Spleen (tissue), 11 donors: ENCODE measurements around the gene NAPEPLD. TPM values are rescaled to one million over a fixed set of nuclear protein-coding genes. Genes with fewer than 3 reads are reported as not detected.

Experiments
- DNase-seq: peaks from one replicate; pipeline ENCODE4 v3.0.0-alpha.2; 2020
- H3K27ac ChIP-seq, 8 donors: fragments of 200-600 bp; sonication (generic) in 7 of 8; 1 replicate in 4 of 8; 2 replicates in 4 of 8; pipeline versions ENCODE4 v1.5.0 to v1.8.0; 2016 to 2021; ENCODE audit warnings: inconsistent platforms in 4 of 8, mild to moderate bottlenecking in 4 of 8, moderate library complexity in 1 of 8
- H3K27me3 ChIP-seq, 7 donors: fragments of 200-600 bp; sonication (generic) in 6 of 7; replicated peaks in 1 of 7; 1 replicate in 4 of 7; 2 replicates in 3 of 7; pipeline versions ENCODE4 v1.5.0 to v1.8.0; 2016 to 2021; ENCODE audit warnings: inconsistent platforms in 3 of 7, mild to moderate bottlenecking in 1 of 7
- H3K36me3 ChIP-seq, 6 donors: fragments of 200-600 bp; sonication (generic) in 5 of 6; 1 replicate in 4 of 6; 2 replicates in 2 of 6; pipeline versions ENCODE4 v1.5.0 to v1.8.0; 2016 to 2021; ENCODE audit warnings: inconsistent platforms in 2 of 6
- H3K4me1 ChIP-seq, 6 donors: fragments of 200-600 bp; sonication (generic) in 5 of 6; 1 replicate in 3 of 6; 2 replicates in 3 of 6; pipeline versions ENCODE4 v1.5.0 to v1.8.0; 2016 to 2021; ENCODE audit warnings: inconsistent platforms in 3 of 6
- H3K4me3 ChIP-seq, 8 donors: fragments of 200-600 bp; sonication (generic) in 7 of 8; 1 replicate in 4 of 8; 2 replicates in 4 of 8; pipeline versions ENCODE4 v1.5.0 to v1.8.0; 2016 to 2021; ENCODE audit warnings: inconsistent platforms in 4 of 8, mild to moderate bottlenecking in 4 of 8, moderate library complexity in 2 of 8
- H3K9me3 ChIP-seq, 8 donors: fragments of 200-600 bp; sonication (generic) in 7 of 8; 1 replicate in 4 of 8; 2 replicates in 4 of 8; pipeline versions ENCODE4 v1.5.0 to v1.8.0; 2016 to 2021; ENCODE audit warnings: inconsistent platforms in 4 of 8
- POLR2A ChIP-seq, 3 donors: fragments of 450-650 bp; IDR thresholded peaks; one replicate each; pipeline ENCODE4 v1.5.1; 2017; ENCODE audit warnings: antibody characterized with exemption in 3 of 3, mild to moderate bottlenecking in 1 of 3
- POLR2AphosphoS5 ChIP-seq, 3 donors: sonication (generic); formaldehyde crosslinking; IDR thresholded peaks; one replicate each; pipeline ENCODE4 v1.5.1; 2017; ENCODE audit warnings: antibody characterized with exemption in 3 of 3
- WGBS, 5 donors: extraction: QIAGEN DNeasy Blood & Tissue Kit in 3 of 5; methylation state at CpG; one replicate each; pipeline versions ENCODE4 v1.1.5 to v1.1.7; 2013 to 2018; 5-methylcytosine and 5-hydroxymethylcytosine counted together
- intact Hi-C: fragments of 100-400 bp; cut with DNase I; formaldehyde crosslinking; loops from one replicate; pipeline ENCODE4 v1.15.0; 2023; ENCODE audit warnings: low total_unique reads
- polyA plus RNA-seq, 3 donors: library from polyadenylated mRNA; stranded (reverse); fragments of 200-250 nt; gene quantifications; one replicate each; pipeline ENCODE4 v1.2.1, GENCODE V29; 2013
- total RNA-seq, 7 donors: library from RNA; depleted of rRNA in 3 of 7; stranded (reverse); fragments of >200 nt in 3 of 7; fragmentation: NEBNext Ultra II Directional in 4 of 7; extraction: Animal tissue kit (Norgen Biotek cat#: 25700) in 4 of 7; gene quantifications; one replicate each; pipeline versions ENCODE4 v1.1.0 to v1.2.1, GENCODE V29; 2016 to 2021
- TF ChIP-seq, protein P1 (sequence below), 11 experiments: fragments of 200-600 bp in 7 of 11; fragments of 450-650 bp in 4 of 11; sonication (generic) in 4 of 11; IDR thresholded peaks in 8 of 11; conservative IDR thresholded peaks in 3 of 11; 1 replicate in 7 of 11; 2 replicates in 4 of 11; pipeline versions ENCODE4 v1.4.0 to v1.8.0; 2016 to 2021; ENCODE audit warnings: antibody characterized with exemption in 11 of 11, inconsistent platforms in 4 of 11, mild to moderate bottlenecking in 1 of 11
- donor health status: healthy with polysubstance abuse.
- donor health status: DM: no; HTN: no; CAD: no; lungs with moderate emphysema.
- donor health status: DM: no; HTN: no; CAD: no.
- donor health status: Bipolar disorder and iron deficiency.
- donor health status: healthy.
- donor health status: DM: no; HTN: no; CAD: no.
- donor health status: DM: yes; HTN: yes; CAD: no.

NAPEPLD gene
- total and polyA plus RNA-seq, 10 donors, result 3.5 to 40.4 (median 24.2) TPM

DNA sequence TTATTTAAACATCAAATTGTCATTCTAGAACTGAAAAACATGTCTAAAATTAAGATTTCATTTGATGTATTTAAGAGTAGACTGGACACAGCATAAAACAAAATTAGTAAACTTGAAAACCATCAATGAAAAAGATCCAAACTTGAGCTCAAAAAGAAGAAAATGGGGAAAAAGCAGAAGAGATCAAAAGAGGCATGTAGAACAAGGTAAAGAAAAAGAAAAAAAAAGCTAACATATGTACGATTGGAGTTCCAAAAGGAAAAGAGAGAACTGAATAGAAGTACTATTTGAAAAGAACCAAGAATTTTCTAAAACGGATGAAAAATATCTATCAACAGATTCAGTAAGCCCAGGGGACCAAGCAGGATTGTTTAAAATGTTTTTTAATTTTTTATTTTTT, 77.9 kb downstream of the NAPEPLD start:
- no peak for TF ChIP-seq POLR2AphosphoS5 (IDR thresholded peaks at IDR 0.05)
- TF ChIP-seq POLR2A (IDR thresholded peaks at IDR 0.05), result no peak
- TF ChIP-seq, protein P1, sequence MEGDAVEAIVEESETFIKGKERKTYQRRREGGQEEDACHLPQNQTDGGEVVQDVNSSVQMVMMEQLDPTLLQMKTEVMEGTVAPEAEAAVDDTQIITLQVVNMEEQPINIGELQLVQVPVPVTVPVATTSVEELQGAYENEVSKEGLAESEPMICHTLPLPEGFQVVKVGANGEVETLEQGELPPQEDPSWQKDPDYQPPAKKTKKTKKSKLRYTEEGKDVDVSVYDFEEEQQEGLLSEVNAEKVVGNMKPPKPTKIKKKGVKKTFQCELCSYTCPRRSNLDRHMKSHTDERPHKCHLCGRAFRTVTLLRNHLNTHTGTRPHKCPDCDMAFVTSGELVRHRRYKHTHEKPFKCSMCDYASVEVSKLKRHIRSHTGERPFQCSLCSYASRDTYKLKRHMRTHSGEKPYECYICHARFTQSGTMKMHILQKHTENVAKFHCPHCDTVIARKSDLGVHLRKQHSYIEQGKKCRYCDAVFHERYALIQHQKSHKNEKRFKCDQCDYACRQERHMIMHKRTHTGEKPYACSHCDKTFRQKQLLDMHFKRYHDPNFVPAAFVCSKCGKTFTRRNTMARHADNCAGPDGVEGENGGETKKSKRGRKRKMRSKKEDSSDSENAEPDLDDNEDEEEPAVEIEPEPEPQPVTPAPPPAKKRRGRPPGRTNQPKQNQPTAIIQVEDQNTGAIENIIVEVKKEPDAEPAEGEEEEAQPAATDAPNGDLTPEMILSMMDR (IDR thresholded peaks at IDR 0.05 in 8 of 11, conservative IDR thresholded peaks at IDR 0.05 in 3 of 11), result no peak
- H3K4me3 ChIP-seq, result no peak overlapping the region
- intact Hi-C loops, result no loop called here
- 83 to 95% (median 92%) methylated on average over 2 of the region's 2 CpGs for WGBS, 5 donors
- no peaks in the 10 kb centered on the region for H3K9me3 ChIP-seq
- no peaks in the 10 kb centered on the region for H3K27me3 ChIP-seq
- H3K36me3 ChIP-seq, result no peaks in the 10 kb centered on the region
- peaks cover 3 to 20% (median 14%) of the 10 kb centered on the region in 6 donors for H3K4me1 ChIP-seq
- DNase-seq, result no peak
- H3K27ac ChIP-seq, result no peak overlapping the region

DNA sequence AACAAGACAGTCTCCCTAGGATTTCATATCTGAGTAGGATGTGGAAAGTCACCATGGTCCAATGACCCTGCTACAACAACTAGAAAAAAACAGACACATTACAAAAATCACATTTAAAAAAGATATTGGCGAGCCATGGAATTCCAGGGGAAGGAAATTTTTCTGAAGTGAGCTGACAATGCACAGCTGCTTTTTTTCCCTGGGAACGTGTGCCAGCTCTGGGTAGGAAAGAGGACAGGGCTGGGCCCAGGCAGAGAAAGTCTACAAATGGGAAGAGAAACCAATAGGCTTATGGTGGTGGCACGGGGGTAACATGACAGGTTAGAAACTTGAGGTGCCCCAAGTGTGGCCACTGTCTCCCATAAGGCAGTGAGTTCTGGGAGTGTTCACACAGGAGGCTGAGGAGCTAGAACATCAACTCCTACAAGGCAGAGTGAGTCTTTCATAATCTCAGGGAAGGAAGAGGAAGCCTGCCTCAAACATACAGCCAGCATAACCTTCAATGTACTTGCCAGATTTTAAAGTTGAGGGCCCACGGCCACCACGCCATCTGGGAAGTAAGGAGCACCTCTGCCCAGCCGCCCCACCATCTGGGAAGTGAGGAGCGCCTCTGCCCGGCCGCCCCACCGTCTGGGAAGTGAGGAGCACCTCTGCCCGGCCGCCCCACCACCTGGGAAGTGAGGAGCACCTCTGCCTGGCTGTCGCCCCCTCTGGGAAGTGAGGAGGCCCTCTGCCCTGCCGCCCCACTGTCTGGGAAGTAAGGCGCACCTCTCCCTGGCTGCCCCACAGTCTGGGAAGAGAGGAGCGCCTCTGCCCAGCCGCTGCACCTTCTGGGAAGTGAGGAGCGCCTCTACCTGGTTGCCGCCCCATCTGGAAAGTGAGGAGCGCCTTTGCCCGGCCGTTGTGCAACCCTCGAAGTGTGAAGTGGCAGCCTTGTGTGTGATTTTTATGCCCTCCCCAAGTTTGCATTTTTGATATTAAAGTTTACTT, 80.2 kb downstream of the NAPEPLD start:
- intact Hi-C loops, result no loop called here
- Histone ChIP-seq H3K36me3 (no peaks in the 10 kb centered on the region), H3K4me1 (peaks cover 0 to 5% (median 1%) of the 10 kb centered on the region in 6 donors), H3K4me3 (no peak overlapping the region), H3K27ac (no peak overlapping the region), H3K27me3 (no peaks in the 10 kb centered on the region), H3K9me3 (no peaks in the 10 kb centered on the region)
- DNase-seq, result no peak
- TF ChIP-seq POLR2AphosphoS5 (IDR thresholded peaks at IDR 0.05), result no peak
- TF ChIP-seq, protein P1 (IDR thresholded peaks at IDR 0.05 in 8 of 11, conservative IDR thresholded peaks at IDR 0.05 in 3 of 11), result no peak
- TF ChIP-seq POLR2A (IDR thresholded peaks at IDR 0.05), result no peak
- 90 to 96% (median 94%) methylated on average over 17 to 23 of the region's 23 CpGs for WGBS, 5 donors

DNA sequence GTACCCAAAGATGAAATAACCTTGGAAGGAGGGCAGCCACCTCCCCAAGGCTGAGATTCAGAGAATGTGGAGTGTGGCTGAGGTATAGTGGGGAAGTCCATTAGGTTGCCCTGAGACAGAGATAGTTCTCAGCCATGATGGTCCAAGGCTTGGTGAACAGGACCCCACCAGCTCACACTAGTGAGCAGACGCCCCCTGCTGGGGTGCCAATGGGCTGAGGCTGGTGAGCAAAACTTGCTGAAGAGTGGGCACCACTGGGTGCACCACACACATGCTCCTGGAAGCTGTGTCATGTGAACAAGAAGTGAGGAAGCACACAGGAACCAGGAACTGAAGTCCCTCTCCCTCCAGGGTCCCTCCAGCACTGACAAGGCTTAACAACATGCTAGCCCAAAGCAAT, 83.2 kb downstream of the NAPEPLD start:
- H3K9me3 ChIP-seq, result no peaks in the 10 kb centered on the region
- intact Hi-C loops, result no loop called here
- peak; percentile 82 for DNase-seq
- TF ChIP-seq, protein P1 (IDR thresholded peaks at IDR 0.05 in 8 of 11, conservative IDR thresholded peaks at IDR 0.05 in 3 of 11), result peak in 6 of 11 experiments; percentile 23 to 59 (median 48)
- no peak for TF ChIP-seq POLR2AphosphoS5 (IDR thresholded peaks at IDR 0.05)
- no peak overlapping the region for H3K27ac ChIP-seq
- no peaks in the 10 kb centered on the region for H3K27me3 ChIP-seq
- no peak overlapping the region for H3K4me3 ChIP-seq
- no peaks in the 10 kb centered on the region for H3K4me1 ChIP-seq
- 0 to 29% (median 21%) methylated on average over 1 of the region's 1 CpG for WGBS, 5 donors
- no peaks in the 10 kb centered on the region for H3K36me3 ChIP-seq

DNA sequence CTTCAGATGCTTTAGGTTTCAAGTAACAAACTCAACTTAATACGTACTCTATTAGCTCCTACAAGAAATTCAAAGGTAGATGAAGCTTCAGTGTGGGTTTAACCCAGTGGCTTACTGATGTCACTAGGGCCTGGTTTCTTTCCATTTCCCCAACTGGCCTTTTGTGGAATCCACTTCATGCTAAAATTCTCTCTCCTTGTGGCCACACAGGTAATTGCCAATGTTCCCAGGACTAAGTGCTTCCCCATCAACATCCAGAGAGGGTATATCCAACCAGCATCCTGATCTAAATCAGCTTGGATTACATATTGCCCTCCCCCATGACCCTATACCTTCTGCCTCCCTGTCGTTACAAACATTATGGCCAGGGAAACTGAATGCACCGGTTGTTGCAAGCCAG, 85.0 kb downstream of the NAPEPLD start:
- H3K9me3 ChIP-seq, result no peaks in the 10 kb centered on the region
- intact Hi-C loops, result no loop called here
- TF ChIP-seq, protein P1 (IDR thresholded peaks at IDR 0.05 in 8 of 11, conservative IDR thresholded peaks at IDR 0.05 in 3 of 11), result no peak
- TF ChIP-seq POLR2A (IDR thresholded peaks at IDR 0.05), result no peak
- no peak for TF ChIP-seq POLR2AphosphoS5 (IDR thresholded peaks at IDR 0.05)
- H3K4me1 ChIP-seq, result no peaks in the 10 kb centered on the region
- 87 to 97% (median 90%) methylated on average over 3 of the region's 3 CpGs for WGBS, 5 donors
- H3K27me3 ChIP-seq, result no peaks in the 10 kb centered on the region
- H3K4me3 ChIP-seq, result no peak overlapping the region
- no peak overlapping the region for H3K27ac ChIP-seq
- H3K36me3 ChIP-seq, result no peaks in the 10 kb centered on the region
- no peak for DNase-seq
